ENCODE measurements around the gene UROS.

The UROS gene

DNA sequence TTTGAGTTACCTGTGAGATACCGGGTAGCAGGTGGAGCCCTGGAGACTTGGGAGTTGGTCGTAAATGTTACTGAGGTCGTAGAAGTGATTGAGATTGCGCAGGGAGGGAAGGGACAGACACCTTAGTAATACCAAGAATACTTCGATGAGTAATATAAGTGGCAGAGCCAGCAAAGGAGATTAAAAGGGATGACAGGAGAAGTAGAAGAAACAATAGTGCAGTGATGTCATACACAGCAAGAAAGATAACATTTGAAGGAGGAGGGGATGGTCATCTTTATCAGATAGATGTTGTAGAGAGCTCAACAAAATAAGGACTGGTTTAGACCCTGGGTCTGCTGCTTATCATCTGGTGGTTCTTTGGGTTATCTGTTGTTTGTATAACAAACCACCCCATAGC lies 5.3 kb upstream of the UROS start:
- no peak for DNase-seq

DNA sequence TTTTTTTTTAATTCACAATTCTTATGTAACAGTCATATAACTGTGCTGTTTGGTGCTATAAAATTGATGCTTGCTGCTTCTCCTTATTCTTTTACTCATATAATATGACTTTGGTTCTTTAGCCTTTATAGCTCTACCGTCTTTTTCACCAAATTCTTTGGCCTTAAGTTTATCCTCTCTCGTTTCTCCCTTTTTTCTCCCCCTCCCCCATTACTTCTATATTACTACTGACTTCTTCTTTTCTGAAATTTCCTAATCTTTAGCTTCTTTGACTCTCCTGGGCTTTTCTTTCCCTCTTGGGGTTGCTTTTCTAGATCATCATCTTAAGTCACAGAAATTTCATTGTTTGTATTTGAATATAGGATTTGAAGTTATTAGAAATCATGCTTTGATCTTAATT lies 4.1 kb upstream of the UROS start:
- DNase-seq = no peak

DNA sequence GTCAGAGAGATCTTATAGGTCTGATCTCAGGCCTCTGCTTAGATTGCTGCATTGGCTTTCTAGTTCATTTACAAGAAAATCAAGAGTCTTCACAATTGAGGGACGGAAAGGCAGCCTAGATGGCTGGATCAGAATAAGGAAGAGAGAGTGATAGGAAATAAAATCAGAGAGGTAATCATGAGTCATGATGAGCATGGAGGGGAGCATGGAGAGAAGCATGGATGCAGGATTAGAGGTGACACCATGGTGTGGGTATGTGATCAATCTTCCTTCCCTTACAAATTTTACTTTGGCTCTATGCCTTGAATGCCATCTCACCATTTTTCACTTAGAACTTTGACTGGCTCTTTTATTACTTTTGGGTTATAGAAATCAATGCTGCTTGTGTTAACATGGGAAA lies 1.7 kb upstream of the UROS start:
- no peak for DNase-seq

DNA sequence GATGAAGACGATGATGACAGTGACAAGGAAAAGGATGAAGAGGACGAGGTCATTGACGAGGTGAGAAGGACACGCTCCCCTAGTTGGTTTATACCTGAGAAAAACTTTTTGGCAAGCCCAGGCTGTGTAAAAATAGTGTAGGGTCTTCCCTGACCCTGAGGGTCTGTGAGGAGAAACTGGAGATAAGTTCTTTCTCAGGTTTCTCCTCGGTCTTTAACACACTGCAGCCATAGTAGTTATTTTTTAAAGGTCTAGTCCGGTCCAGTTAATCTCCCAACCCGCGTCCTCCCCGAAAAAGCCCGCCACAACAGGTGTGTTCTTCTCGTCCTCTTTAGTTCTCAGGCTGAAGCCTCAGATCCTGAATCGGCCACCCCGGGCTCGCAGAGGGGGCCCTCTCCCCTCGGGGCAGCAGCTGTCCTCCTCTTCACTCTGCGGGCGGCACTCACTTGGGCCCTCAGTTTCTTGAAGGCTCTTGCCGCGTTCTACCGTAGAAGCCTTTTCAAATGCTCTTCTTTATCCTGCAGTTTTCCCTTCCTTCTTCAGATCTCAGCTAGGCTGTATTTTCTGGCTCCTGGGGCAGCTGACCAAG lies 699 bp upstream of the UROS start:
- DNase-seq = no peak

DNA sequence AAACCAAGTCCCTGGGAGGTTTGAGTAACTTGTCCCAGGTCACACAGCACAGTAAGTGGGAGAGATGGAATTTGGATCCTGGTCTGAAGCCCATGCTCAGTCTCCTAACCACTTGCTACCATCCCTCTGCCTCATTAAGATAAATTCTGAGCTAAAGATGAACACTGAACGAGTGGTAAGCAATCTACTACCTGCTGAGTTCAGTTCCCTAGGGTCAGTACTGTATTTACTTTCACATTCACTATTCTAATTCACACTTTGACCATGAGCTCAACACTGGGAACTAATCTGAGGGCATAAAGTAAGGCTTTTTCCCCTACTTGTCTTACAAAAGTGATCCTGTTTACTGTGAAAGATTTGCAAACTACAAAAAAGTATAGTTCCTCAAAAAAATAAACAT lies 2.4 kb downstream of the UROS start:
- no peak for DNase-seq

DNA sequence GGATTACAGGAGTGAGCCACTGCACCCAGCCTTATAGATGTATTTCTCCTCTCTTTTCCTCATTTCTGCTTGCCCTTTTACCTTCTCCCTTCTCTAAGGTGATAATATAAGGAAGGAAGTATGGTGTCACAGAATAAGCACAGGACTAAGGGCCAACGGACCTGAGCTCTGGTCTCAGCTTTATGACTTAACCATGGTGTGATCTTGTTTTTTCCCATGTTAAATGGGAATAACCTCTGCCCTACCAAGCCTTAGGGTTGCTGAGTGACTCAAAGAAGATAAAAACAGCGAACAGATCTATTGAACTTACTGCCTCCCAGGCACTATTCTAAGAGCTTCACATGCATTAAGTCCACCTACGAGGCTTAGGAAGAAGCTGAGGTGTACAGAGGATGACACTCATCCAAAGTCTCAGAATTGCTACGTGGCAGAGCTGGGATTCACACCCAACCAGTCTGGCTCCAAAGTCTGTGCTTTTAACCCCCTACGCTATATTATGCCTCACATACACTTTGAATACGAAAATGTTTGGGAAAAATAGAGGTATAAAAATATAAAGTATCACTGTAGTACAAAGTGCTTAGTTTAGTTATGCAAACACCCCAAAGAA lies 5.6 kb downstream of the UROS start:
- no peak for DNase-seq

DNA sequence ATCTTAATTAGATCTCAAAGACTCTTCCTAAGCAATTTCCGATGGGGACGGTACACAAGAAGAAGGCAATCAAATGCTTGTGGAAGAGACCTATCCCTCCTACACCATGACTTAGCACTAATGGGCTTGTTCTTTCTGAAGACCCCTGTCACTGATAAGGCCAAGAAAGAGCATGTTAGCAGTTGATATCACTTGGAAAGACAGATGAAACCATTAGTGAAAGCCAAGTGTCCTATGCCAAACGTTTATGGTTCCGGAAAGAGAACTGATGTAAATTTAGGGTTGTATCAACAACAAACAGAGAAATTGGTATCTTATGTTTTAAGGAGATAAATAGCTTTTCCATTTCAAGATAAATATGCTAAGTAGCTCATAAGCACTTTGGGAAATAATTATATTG lies 6.5 kb downstream of the UROS start:
- no peak for DNase-seq

DNA sequence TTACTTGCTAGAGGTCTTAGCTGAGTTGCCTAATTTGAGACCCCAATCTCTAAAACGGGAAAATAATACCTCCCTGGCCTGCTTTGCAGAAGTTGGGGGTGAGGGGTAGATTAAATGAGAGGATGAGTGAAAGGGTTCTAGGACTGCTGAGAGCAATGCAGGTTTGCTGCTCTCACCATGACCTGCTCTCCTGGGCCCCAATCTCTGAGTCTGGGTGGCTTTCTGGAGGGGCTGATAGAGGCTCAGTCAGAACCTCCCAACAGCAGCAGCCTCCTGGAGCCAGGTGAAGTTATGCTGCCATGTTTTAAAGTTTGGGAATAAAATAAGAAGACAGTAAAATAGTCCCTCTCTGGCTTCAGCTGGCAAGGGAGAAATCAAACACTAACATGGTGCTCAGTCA lies 7.3 kb downstream of the UROS start:
- no peak for DNase-seq

DNA sequence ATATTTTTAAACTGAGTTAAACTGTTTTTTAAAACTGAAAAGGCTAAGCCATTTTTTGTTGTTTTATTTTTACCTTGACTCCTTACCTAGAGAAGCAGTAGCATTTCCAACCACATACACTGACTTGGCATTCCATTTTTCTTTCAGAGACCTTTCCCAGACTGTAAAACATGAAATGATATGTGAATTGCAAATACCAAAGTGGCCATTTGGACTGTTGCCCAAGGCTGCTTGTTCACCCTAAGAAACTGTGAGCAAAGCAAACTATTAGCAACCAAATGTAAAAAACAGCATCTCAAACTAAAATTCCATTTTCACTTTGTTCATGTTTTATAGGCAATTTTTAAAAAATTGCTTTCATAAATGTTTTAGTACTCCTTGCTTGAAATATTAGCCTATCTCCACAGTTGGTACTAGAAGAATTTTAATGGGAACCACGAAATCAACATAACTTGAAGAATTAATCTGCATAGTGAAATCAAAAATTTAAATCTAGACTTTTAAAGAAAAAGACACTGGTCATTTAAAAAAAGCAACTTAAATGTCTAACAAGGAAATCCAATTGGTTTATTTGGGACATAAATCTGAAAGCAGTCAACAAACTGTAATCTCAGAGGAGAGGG lies 10.8 kb downstream of the UROS start:
- no peak for DNase-seq

DNA sequence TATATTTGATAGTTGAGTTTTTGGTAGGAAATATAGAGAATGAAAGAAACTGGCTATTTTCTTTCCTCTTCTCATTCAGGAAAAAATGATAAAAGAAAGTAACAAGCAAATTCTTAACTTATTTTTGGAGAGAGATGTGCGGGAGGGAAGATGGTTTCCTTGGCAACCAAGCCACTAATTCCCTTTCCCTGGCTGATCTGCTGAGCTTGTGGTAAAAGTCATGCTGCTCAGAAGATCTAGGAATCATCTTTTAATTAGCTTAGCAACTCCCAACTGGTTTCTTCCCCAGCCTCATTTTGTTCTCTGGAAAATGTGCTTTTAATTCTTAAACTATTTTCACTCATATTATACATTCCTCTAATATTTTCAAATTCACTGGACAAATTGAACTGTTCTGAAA lies 11.8 kb downstream of the UROS start:
- no peak for DNase-seq

DNA sequence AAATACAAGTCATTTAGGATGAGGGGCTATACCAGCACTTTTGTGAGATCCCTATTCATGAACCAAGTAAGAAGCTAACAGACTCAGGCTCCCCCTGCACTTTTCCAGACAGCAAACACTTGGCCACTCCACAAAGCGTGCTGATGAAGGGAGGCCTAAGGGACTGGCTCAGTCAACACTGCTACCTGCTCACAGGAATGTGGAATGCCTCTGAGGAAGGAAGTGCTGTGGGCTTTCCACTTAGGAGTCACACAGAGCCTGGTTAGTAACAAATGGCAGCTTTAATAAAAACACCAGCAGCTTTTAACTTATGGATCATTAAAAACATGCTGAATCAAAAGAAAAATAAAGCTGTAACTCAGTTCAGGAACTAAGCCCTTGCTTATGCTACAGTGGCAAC lies 15.0 kb downstream of the UROS start:
- no peak for DNase-seq

DNA sequence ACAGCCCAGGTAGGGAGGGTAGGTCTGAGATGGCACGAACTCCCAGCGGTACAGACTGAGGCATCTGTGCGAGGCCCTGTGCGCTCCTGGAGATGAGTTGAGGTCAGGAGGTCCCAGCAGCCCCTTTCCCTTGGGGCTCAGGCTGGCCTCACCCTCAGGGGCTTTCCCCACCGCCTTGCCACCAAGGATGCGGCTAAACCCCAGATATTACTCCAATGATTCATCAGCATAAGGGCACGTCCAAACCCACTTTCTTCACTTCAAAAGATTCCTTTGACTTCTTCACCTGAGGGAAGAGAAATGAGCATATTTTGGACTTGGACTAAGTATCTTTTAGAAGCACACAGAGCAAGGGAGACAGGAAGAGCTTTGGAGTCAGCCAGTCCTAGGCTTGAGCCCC lies 20.3 kb downstream of the UROS start:
- DNase-seq = no peak

DNA sequence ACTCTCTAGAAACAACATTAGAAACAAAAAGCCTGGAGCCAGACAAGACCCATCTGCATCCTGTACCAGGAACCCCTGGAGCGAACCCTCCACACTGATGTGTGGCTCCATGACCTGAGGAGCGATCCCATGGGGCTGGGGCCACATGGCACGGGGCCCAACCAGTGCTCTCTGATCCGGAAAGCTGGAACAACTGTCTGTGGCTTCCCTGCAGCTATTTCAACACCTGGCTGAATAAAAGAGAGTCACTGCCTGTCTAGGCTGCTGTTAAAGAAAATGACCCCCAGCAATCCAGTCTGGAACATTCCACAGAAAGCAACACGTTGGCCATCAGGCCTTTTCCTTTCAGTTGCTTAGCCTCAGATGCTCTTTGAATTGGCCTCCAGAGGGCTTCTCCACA lies 20.9 kb downstream of the UROS start:
- DNase-seq = no peak

DNA sequence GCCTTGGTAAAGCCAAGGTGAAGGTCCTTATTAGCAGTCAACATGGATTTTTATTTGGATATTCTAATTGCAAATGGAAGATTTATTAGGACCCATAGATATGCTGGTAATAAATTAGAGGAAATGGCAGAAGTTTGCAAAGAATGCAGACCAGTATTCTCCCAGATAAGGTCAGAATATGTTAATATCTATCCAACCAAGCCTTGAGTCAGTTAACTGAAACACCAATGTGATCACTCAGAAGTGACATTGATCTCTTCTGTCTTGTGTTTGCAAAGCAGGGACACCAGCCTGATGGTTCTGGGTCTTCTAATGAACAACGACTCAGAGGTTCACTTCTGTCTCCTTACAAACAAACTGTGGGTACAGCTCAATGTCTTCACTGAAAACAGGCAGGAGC lies 21.5 kb downstream of the UROS start:
- DNase-seq = no peak

DNA sequence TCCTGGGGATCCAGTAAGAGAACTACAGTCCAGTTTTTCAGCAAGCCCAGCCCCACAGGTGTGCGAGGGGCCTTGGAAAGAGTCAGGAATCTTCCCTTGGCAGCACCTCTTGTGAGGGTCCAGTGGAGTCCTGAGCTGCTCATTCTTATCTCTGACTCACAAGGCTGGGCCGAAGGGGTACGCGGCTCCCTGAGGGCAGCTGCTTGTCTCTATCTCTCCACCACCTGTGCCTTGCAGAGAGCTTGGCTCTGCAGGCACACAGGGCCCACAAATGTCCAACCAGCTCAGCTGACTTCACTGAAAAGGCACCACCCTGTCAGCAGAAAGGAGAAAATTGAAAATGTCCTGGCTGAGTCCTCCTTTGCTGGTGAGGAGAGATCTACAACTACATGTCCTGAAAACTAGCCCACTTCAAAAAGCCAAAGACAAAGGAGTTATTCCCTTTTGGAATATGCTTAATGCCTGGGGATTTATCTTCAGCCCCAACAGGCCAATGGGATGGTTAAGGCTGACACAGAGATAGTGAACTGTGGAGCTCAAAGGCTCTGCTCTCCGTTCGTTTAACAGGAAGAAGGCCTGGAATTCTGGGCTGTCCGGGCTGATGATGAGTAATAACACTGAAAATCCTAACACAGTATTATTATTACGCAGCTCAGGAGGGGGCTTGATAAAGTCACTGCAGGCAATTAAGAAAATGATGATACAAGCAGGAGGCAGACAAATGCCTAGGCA lies 23.4 kb downstream of the UROS start:
- DNase-seq = no peak

DNA sequence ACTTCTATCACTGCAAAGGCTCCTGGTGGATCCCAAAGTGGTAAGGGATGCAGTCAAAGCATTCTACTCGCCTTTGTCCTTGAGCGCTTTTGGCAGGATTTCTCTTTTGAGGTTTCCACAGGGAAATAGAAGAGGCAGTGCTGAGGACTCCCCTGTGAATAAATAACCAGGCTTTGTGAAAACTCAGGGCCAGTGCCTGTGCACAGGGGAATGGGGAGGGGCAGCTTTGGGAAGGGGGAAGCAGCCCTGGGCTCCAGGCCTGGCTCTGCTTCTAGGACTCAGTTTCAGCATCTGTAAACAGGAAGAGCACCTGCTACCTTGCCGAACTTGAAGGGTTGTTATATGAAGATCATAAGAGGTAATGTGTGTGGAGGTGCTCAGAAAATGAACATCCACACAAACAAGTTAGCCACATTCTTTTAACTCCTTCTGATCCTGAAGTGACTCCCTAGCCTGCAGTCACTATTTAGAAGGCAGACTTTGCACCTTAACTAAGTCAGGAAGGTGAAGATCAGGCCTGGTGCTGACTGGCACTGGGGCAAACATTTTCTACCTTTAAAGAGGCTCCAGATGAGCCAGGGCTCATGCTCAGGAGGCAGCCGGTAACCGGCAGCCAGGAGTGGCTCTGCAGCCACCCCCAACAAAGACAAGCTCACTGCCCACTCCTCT lies 24.9 kb downstream of the UROS start:
- no peak for DNase-seq

DNA sequence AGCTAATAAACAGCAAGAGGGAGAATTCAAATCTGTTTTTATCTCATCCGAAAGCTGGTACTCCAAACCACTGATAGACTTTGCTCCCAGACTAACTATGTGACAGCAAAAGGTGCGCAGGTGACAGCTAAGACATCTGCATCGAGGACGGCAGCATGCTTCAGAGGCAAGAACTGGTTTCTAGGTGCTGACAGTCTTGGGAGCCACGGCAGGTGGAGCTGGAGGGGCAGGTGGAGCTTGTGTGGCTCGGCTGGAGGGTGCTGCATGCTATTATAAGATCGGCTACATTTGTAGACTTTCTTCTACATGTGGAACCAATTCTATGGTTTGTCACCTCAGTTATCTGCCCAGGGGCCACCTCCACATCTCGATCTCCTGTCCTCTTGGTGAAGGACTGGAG lies 25.6 kb downstream of the UROS start:
- DNase-seq = no peak

DNA sequence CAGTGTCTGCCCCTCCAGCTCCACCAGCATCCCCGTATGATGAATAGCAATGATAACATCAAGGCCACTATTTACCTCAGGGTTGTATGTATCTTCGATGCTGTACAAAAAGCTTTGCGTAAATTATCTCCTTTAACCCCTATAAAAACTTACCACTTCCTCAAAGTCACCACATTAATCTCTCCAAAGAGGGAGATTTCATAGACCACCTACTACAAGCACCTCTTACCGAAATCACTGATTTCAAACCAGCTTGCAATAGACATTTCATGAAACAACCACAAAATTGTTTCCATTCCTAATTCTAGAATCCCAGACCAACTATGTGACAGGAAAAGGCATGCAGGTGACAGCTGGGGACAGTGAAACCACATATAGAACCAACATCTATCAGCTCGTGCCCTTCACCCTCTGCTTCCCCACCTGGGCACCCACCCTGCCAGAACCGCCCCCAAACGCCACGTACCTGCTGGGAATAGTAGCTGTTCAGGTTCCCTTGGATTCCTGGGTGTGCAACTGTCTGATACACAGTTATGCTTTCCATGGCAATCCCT lies 27.3 kb downstream of the UROS start:
- no peak for DNase-seq

DNA sequence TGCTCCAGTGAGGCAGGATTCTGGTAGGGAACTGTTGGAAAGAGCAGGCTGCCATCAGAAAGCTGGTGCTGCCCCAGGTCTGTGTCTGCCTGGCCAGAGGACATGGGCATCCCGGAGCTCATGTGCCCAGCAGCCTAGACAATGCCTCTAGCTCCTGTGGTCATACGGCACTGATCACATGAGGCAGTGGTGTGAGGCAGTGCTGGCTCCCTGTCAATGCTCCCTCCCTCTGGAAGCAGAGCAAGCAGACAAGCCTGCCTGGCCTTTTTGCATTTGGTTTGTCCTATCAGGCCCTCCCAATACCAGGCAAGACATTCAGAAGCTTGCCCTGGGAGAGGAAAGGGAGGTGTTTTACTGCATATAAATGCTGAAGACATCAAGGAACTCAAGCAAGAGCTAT lies 27.9 kb downstream of the UROS start:
- no peak for DNase-seq

DNA sequence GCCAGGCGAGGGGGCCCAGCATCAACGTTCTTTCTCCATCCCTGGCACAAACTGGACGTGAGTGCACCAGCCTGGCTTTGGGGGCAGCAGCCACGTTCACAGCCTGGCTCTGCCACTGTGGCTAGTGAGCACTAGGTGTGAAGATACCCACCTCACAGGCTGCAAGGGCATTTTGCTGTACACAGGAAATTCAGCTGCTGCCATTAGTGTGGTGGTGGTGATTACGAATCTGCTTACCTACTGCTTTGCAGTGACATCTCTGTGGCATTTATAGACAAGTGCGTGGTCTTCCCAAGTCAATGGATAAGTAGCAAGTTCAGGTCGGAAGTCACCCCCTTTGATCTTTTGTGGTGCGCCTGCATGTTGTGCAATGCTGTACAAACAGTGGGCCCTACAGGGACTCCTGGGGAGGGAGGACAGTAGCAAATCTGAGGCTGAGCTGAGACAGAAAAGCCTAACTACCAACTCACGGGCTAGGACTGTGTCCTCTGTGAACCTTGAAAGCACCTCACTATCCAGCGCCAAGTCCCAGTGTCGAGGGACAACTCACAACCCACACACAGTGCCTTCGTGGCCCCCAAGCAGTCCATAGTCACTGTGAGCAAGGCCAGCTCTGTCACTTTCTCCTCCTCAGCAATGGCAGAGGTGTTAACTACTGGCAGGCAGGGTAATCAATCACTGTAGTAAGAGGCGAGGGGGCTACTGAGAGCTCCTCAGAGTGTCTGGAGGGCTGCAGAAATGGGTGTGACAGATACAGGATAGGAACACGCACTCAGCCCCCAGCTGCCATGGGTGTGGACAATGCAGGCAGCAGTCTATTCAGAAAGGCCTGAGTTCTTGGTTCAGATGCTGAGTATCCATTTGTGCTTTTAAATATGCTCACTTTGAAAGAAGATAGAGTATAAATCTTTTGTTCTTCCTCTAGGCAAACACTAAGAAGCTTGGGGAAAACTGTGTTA lies 30.4 kb downstream of the UROS start:
- DNase-seq = no peak

DNA sequence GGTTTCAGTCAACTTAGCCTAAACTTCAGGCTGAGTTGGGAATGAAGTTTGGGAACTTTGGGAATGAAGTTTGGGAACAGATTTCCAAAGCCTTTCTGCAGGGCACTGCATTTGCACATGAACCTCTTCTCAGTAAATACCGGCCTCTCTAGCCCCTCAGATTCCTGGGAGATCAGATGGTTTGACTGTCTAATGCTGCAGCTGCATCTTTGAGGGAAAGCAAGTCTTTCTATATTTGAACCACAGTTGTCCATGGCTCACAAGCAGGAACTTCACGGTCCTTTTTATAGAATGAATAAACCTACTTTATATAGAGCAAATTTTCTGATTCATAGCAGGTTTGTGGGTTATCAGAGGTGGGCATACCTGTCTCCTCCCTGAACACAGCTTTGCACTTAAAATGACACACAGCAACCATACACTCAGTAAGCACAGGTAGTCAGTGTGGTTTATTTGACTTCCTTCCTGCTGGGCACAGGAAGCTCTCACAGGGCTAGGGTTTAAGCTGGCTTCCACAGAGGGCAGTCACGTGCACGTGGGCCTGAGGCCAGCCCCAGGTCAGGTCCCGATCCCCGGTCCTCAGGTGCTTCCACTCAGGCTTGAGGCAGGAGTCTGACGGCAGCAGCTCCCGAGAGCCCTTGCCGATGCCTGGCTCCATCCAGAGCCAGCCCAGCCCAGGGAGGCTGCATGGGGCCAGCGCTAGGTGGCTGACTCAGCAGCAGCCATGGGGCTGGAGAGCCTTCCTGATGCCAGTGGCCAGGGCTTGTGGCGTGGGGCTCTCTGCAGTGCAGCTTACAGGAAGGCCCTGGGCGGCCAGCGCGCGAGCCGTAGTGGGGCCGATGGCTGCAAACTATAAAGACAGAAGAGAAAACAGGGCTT lies 34.7 kb downstream of the UROS start:
- DNase-seq = no peak

All from GOT3 (cell line).